ENCODE results near the gene ALG8. TPM values are rescaled to one million over a fixed set of nuclear protein-coding genes. Genes with fewer than 3 reads are reported as not detected.

ALG8 gene
- total RNA-seq, 1 donor: 38.4 TPM

DNA sequence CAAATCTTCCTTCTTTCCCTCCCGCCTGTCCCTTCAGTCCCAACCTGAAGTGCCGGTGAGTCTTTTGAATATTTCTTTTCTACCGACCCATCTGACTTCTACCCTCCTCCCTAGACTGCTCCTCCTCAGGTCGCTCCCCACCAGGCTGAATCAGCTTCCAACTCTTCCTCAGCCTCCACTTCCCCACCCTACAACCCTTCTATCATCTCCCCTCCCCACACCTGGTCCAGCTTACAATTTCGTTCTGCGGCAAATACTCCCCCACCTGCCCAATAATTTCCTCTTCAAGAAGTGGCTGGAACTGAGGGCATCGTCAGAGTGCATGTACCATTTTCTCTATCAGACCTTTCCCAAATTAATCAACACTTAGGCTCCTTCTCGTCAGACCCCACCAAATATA is 57.3 kb downstream of the ALG8 start:
- Histone ChIP-seq H4K20me1 (ENCODE audit: insufficient read depth, low read length) (peaks cover 19% of the 10 kb centered on the region), H2AFZ (ENCODE audit: low read length) (no peak overlapping the region), H3K79me2 (ENCODE audit: insufficient read depth, low read length) (peaks cover 28% of the 10 kb centered on the region), H3K4me2 (ENCODE audit: insufficient read depth, low read length) (no peak overlapping the region), H3K36me3 (ENCODE audit: insufficient read depth, low read length) (no peaks in the 10 kb centered on the region), H3K27me3 (ENCODE audit: insufficient read depth, low read length) (no peaks in the 10 kb centered on the region), H3K27ac (ENCODE audit: low read depth, low read length) (no peak overlapping the region), H3K4me3 (ENCODE audit: insufficient read depth, low read length) (no peak overlapping the region), H3K9me3 (ENCODE audit: low read depth, low read length) (no peaks in the 10 kb centered on the region), H3K4me1 (ENCODE audit: insufficient read depth, low read length) (peaks cover 18% of the 10 kb centered on the region)
- no peak for DNase-seq (ENCODE audit: insufficient read length, low spot score, missing footprints)
- TF ChIP-seq, protein P1, sequence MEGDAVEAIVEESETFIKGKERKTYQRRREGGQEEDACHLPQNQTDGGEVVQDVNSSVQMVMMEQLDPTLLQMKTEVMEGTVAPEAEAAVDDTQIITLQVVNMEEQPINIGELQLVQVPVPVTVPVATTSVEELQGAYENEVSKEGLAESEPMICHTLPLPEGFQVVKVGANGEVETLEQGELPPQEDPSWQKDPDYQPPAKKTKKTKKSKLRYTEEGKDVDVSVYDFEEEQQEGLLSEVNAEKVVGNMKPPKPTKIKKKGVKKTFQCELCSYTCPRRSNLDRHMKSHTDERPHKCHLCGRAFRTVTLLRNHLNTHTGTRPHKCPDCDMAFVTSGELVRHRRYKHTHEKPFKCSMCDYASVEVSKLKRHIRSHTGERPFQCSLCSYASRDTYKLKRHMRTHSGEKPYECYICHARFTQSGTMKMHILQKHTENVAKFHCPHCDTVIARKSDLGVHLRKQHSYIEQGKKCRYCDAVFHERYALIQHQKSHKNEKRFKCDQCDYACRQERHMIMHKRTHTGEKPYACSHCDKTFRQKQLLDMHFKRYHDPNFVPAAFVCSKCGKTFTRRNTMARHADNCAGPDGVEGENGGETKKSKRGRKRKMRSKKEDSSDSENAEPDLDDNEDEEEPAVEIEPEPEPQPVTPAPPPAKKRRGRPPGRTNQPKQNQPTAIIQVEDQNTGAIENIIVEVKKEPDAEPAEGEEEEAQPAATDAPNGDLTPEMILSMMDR (IDR thresholded peaks at IDR 0.05; ENCODE audit: extremely low read depth, low read depth, low read length): no peak

DNA sequence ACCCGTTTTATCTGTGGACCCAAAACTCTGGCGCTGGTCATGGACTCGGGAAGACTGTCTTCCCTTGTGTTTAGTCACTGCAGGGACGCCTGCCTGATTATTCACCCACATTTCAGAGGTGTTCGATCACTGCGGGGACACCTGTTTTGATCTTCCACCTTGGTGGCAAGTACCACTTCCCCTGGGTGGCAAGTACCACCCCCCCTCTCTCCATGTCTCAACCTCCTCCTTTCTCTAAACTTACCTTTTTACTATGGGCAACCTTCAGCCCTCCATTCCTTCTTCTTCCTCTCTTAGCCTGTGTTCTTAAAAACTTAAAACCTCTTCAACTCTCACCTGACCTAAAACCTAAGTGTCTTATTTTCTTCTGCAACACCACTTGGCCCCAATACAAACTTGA is 57.8 kb downstream of the ALG8 start:
- Histone ChIP-seq H3K27me3 (ENCODE audit: insufficient read depth, low read length) (no peaks in the 10 kb centered on the region), H3K4me3 (ENCODE audit: insufficient read depth, low read length) (no peak overlapping the region), H3K4me1 (ENCODE audit: insufficient read depth, low read length) (peaks cover 18% of the 10 kb centered on the region), H2AFZ (ENCODE audit: low read length) (no peak overlapping the region), H4K20me1 (ENCODE audit: insufficient read depth, low read length) (peaks cover 22% of the 10 kb centered on the region), H3K36me3 (ENCODE audit: insufficient read depth, low read length) (no peaks in the 10 kb centered on the region), H3K4me2 (ENCODE audit: insufficient read depth, low read length) (no peak overlapping the region), H3K9me3 (ENCODE audit: low read depth, low read length) (no peaks in the 10 kb centered on the region), H3K27ac (ENCODE audit: low read depth, low read length) (no peak overlapping the region), H3K79me2 (ENCODE audit: insufficient read depth, low read length) (peaks cover 34% of the 10 kb centered on the region)
- DNase-seq (ENCODE audit: insufficient read length, low spot score, missing footprints): no peak
- TF ChIP-seq, protein P1 (IDR thresholded peaks at IDR 0.05; ENCODE audit: extremely low read depth, low read depth, low read length): no peak

DNA sequence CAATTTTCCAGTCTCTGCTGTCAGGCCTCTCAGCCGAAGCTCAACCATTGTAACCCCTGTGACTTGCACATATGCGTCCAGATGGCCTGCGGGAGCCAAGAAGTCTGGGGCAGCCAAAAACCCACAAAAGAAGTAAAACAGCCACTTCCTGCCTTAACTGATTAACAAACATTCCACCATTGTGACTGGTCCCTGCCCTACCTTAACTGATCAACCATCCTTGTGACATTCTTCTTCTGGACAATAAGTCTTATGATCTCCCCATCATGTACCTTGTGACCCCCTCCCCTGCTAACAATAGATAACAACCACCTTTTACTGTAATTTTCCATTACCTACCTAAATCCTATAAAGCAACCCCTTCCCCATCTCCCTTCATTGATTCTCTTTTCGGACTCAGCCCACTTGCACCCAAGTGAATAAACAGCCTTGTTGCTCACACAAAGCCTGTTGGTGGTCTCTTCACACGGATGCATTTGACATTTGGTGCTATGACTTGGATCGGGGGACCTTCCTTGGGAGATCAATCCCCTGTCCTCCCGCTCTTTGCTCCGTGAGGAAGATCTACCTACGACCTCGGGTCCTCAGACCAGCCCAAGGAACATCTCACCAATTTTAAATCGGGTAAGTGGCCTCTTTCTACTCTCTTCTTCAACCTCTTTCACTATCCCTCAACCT is 58.5 kb downstream of the ALG8 start:
- peak overlapping the region; percentile 15 for H3K4me2 ChIP-seq (ENCODE audit: insufficient read depth, low read length)
- no peaks in the 10 kb centered on the region for H3K9me3 ChIP-seq (ENCODE audit: low read depth, low read length)
- TF ChIP-seq, protein P1 (IDR thresholded peaks at IDR 0.05; ENCODE audit: extremely low read depth, low read depth, low read length): no peak
- peak overlapping the region; percentile 76 for H2AFZ ChIP-seq (ENCODE audit: low read length)
- peaks cover 26% of the 10 kb centered on the region for H4K20me1 ChIP-seq (ENCODE audit: insufficient read depth, low read length)
- H3K27me3 ChIP-seq (ENCODE audit: insufficient read depth, low read length): no peaks in the 10 kb centered on the region
- no peaks in the 10 kb centered on the region for H3K36me3 ChIP-seq (ENCODE audit: insufficient read depth, low read length)
- peaks cover 40% of the 10 kb centered on the region for H3K79me2 ChIP-seq (ENCODE audit: insufficient read depth, low read length)
- DNase-seq (ENCODE audit: insufficient read length, low spot score, missing footprints): no peak
- no peak overlapping the region for H3K4me3 ChIP-seq (ENCODE audit: insufficient read depth, low read length)
- no peak overlapping the region for H3K27ac ChIP-seq (ENCODE audit: low read depth, low read length)
- peaks cover 18% of the 10 kb centered on the region for H3K4me1 ChIP-seq (ENCODE audit: insufficient read depth, low read length)

DNA sequence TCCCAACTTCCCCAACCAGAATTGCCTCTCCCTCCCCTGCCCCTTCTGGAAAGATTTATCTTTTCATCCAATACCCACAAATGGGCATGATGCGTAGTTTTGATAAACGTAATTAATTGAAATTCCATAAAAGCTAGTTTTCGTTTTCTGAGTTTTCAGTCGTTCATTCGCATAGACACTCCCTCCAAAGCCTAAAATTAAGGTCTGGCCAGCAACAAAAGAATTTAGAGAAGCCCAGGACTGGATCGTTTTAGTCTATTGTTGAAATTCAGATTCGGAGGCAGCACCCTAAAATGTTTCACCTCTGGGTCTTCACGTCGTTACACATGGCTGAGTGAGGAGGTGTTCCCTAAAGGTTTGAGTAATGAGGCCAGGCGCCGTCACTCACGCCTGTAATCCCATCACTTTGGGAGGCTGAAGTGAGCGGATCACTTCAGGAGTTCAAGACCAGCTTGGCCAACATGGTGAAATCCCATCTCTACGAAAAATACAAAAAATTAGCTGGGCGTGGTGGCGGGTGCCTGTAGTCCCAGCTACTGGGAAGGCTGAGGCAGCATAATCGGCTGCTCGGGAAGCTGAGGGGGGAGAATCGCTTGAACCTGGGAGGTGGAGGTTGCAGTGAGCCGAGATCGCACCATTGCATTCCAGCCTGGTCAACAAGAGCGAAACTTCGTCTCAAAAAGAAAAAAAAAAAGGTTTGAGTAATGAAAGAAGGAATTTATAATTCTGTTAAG is 59.2 kb downstream of the ALG8 start:
- Histone ChIP-seq H4K20me1 (ENCODE audit: insufficient read depth, low read length) (peaks cover 30% of the 10 kb centered on the region), H3K27ac (ENCODE audit: low read depth, low read length) (peak overlapping the region; percentile 91), H3K4me1 (ENCODE audit: insufficient read depth, low read length) (peaks cover 18% of the 10 kb centered on the region), H3K9me3 (ENCODE audit: low read depth, low read length) (no peaks in the 10 kb centered on the region), H3K79me2 (ENCODE audit: insufficient read depth, low read length) (peaks cover 47% of the 10 kb centered on the region), H3K4me3 (ENCODE audit: insufficient read depth, low read length) (peak overlapping the region; percentile 82), H3K27me3 (ENCODE audit: insufficient read depth, low read length) (no peaks in the 10 kb centered on the region), H3K36me3 (ENCODE audit: insufficient read depth, low read length) (no peaks in the 10 kb centered on the region), H3K4me2 (ENCODE audit: insufficient read depth, low read length) (peak overlapping the region; percentile 93), H2AFZ (ENCODE audit: low read length) (peak overlapping the region; percentile 92)
- TF ChIP-seq, protein P1 (IDR thresholded peaks at IDR 0.05; ENCODE audit: extremely low read depth, low read depth, low read length): no peak
- DNase-seq (ENCODE audit: insufficient read length, low spot score, missing footprints): no peak
